ENCODE measurements around the gene OR2Y1.
"Not testable (repeated sequence)": the region's sequence is repeated elsewhere in the genome, so short reads cannot be mapped to it uniquely, and the experiment has no call there.

The OR2Y1 gene

DNA sequence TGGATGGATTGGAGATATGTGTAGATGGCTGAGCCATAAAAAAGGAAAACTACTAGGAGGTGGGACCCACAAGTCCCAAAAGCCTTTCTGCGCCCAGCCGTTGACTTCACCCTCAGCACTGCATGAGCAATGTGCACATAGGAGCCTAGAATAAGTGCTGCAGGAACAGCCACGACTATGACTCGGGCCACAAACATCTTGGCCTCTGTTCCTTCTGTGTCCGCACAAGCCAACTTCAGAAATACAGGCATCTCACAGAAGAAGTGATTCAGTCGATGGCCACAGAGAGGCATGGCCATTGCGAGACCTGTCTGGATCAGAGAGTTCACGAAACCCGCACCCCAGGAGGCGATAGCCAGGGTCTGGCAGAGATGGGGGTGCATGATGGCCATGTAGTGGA, 587 bp downstream of the OR2Y1 start:
- DNase-seq (ENCODE audit: low read depth in 2 of 2): no peak

GRCh38 chr5:180736536-180736935, 3.3 kb downstream of the OR2Y1 start:
- no peak for DNase-seq (ENCODE audit: low read depth in 2 of 2)

DNA sequence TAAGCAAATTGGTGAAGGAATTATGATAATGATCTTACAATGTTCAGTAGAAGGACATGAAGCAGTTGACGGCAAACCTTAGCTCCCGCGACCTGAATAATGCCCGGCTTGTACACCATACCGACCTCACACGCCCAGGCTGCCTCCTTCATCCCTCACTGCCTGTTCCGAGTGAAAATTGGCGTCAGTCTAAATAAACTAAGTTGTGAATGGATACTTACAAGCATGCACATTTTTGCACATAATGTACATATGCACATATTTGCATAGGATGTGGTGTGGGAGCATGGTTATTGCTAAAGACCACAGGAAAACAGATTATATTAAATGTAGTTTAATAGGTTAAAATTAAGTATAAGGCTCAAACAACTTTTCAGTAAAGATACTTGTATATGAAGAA, 14.9 kb downstream of the OR2Y1 start:
- DNase-seq (ENCODE audit: low read depth in 2 of 2): no peak

DNA sequence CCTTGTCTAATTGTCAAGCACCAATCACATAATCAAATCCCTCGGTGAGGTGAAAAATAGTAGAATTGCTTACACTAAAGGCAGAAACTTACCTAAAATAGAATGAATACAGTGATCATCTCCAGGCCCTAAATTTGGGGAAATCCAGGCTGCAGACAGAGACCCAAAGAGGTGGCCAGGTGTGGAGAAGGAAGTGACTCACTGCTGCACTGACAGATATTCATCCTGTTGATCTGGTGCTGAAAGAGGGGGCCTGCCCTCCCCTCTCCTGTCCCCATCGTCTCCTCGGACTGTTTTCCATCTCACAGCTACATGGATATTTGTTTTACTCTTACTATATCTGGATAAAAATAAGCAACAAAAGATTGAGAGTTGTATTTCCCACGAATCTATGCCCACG, 15.9 kb downstream of the OR2Y1 start:
- DNase-seq (ENCODE audit: low read depth in 2 of 2): no peak

DNA sequence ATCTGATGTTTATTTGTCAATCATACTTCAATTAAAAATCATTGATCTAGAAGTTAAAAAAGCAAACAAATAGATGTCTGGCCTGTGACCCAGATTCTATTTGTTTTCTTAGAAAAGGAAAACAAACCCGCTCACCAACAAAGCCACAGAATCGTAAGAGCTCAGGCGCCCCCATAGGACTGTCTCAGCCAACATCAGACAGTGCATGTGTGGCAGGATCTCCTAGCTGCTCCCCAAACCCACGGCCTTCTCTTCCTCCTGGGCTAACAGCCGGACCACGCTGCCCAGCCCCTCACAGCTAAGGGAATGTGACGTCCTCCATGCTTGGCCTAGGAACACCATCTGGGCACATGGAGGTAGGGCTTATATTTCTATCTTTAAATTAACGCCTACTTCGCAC, 19.4 kb downstream of the OR2Y1 start:
- no peak for DNase-seq (ENCODE audit: low read depth in 2 of 2)

DNA sequence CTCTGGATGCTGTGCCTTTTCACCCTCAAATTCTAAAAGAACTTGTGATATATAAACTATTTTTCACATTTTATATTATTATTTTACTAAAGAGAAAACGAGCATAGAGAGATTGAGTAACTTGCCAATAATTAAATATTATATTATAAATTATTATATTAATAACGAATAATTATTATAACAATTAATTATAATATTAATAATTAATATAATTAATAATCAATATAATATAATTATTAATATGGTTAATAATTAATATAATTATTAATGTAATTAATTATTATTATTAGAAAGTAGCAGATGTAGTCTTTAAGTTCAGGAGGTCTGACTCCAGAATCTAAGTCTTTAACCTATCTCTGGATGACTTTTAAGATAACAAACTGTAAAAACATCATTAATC, 20.1 kb downstream of the OR2Y1 start:
- DNase-seq (ENCODE audit: low read depth in 2 of 2): no peak

- peak in 1 of 2 donors; percentile 14 for DNase-seq (ENCODE audit: low read depth in 2 of 2)
Measured at GRCh38 chr5:180718810-180719453, 20.9 kb downstream of the OR2Y1 start.

DNA sequence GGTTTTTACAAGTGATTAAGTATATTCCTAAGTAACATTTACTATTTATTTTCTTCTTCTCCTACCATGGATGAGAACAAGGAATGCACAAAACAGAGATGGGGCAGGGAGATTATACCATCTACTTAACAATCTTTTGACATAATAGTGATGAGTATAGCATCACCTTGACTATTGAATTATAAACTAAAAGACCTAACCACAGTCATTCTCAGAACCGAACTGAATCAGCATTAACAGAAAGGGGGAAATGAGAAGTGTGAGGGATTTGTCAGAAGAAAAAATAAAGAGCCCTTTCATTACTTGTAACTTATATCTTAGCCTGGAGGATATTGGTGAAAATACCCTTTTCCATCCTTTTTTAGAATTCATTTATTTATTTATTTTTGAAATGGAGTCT, 21.9 kb downstream of the OR2Y1 start:
- DNase-seq (ENCODE audit: low read depth in 2 of 2): no peak

DNA sequence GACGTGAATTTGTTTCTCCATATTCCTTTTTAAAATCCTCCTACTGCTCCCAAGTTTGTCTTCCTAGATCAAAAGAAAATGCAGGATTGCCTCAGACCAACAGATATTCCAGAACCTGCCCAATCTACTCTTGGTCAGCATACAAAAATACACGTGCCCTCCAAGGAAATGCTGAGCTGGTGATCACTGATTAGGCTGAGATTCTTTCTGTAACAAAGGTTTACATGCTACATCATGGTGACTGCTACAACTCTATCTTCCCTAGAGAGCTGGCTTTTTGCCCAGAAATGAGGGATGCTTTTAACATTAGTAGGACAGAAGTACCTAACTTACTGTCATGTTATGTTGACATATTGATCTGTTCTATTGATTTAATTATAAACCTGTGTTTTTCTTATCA, 35.5 kb downstream of the OR2Y1 start:
- DNase-seq (ENCODE audit: low read depth in 2 of 2): no peak

DNA sequence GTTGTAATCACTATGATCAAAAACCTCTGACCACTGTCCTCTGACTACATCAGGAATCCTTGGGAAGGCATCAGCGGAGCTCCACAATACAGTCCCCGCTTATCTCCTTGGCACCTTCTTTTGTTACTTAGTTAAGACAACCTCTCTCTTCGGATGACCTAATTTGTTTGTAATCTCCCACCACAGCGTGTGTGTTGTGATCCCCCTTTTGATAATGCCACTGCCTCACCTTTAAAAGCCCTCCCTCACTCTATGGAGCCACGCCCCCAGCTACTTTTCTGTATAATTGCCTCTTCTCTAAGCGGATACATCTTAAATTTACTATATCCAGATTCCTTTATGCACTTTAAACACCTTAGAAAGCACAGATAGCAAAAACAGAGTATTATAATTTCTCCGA, 35.9 kb downstream of the OR2Y1 start:
- DNase-seq (ENCODE audit: low read depth in 2 of 2): no peak

DNA sequence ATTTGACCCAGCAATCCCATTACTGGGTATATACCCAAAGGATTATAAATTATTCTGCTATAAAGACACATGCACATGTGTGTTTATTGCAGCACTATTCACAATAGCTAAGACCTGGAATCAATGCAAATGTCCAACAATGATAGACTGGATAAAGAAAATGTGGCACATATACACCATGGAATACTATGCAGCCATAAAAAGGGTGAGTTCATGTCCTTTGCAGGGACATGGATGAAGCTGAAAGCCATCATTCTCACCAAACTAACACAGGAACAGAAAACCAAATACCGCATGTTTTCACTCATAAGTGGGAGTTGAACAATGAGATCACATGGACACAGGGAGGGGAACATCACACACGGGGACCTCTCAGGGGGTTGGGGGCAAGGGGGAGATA, 36.5 kb downstream of the OR2Y1 start:
- DNase-seq (ENCODE audit: low read depth in 2 of 2): not testable (repeated sequence)

DNA sequence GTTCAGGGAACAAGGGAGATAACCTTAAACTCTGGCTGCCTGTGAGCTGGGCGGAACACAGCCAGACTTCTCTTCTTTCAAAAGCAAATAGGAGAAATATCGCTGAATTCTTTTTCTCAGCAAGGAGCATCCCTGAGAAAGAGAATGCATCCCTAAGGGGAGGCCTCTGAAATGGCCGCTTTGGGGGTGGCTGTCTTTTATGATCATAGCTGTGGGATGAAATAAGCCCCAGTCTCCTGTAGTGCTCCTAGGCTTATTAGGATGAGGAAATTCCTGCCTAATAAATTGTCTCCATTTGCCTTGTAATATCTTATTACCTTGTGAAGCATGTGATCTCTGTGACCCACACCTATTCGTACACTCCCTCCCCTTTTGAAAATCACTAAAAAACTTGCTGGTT, 39.4 kb downstream of the OR2Y1 start:
- not testable (repeated sequence) for DNase-seq (ENCODE audit: low read depth in 2 of 2)

- no peak for DNase-seq (ENCODE audit: low read depth in 2 of 2)
Measured at GRCh38 chr5:180699042-180699441, 40.8 kb downstream of the OR2Y1 start.

- no peak for DNase-seq (ENCODE audit: low read depth in 2 of 2)
Measured at GRCh38 chr5:180696116-180696515, 43.7 kb downstream of the OR2Y1 start.

- no peak for DNase-seq (ENCODE audit: low read depth in 2 of 2)
Measured at GRCh38 chr5:180692429-180692828, 47.4 kb downstream of the OR2Y1 start.

- no peak for DNase-seq (ENCODE audit: low read depth in 2 of 2)
Measured at GRCh38 chr5:180691046-180691445, 48.8 kb downstream of the OR2Y1 start.

- no peak for DNase-seq (ENCODE audit: low read depth in 2 of 2)
Measured at GRCh38 chr5:180690562-180690961, 49.3 kb downstream of the OR2Y1 start.

DNA sequence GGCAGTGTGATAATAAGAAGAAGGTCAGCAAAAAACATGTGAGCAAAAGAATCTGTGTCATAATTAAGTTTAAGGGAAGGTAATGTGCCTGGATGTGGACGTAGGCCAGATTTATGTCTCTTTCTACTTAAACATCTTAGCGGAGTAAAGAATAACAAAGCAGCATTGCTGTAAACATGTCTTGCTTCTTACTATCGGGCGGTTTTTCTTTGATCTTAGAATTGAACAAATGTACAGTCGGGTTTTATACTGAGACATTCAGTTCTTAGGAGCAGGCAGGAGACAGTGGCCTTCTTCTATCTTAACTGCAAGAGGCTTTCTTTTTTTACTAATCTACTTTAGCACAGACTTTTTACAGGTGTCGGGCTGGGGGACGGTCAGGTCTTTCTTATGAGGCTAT, 50.1 kb downstream of the OR2Y1 start:
- DNase-seq (ENCODE audit: low read depth in 2 of 2): no peak

Data from stimulated activated CD4-positive, alpha-beta T cell treated with anti-CD3 and anti-CD28 coated beads, Interleukin-1b, Interleukin-23, amount 100 ng/mL, for 1 hour (primary cell).